ENCODE measurements around the gene GLIPR2.

Gene GLIPR2

GRCh38 chr9:36161187-36161586 is 24.7 kb downstream of the GLIPR2 start:
- no peak overlapping the region for H3K27ac ChIP-seq
- no peak for TF ChIP-seq ZFX (IDR thresholded peaks at IDR 0.05)
- no peak for TF ChIP-seq CTCF (conservative IDR thresholded peaks at IDR 0.05)

- TF ChIP-seq ZFX (IDR thresholded peaks at IDR 0.05) (no peak), CTCF (conservative IDR thresholded peaks at IDR 0.05) (no peak)
- H3K27ac ChIP-seq: no peak overlapping the region
These were observed 25.7 kb downstream of the GLIPR2 start for GRCh38 chr9:36162211-36162738.

- TF ChIP-seq CTCF (conservative IDR thresholded peaks at IDR 0.05) (no peak), ZFX (IDR thresholded peaks at IDR 0.05) (no peak)
- H3K27ac ChIP-seq: no peak overlapping the region
These were observed 26.7 kb downstream of the GLIPR2 start for GRCh38 chr9:36163049-36163785.

GRCh38 chr9:36163786-36164170 is 27.2 kb downstream of the GLIPR2 start:
- H3K27ac ChIP-seq: no peak overlapping the region
- no peak for TF ChIP-seq CTCF (conservative IDR thresholded peaks at IDR 0.05)
- TF ChIP-seq ZFX (IDR thresholded peaks at IDR 0.05): no peak

GRCh38 chr9:36164372-36164771 is 27.8 kb downstream of the GLIPR2 start:
- H3K27ac ChIP-seq: no peak overlapping the region
- TF ChIP-seq ZFX (IDR thresholded peaks at IDR 0.05): no peak
- no peak for TF ChIP-seq CTCF (conservative IDR thresholded peaks at IDR 0.05)

GRCh38 chr9:36164989-36165388 is 28.5 kb downstream of the GLIPR2 start:
- no peak for TF ChIP-seq CTCF (conservative IDR thresholded peaks at IDR 0.05)
- TF ChIP-seq ZFX (IDR thresholded peaks at IDR 0.05): no peak
- no peak overlapping the region for H3K27ac ChIP-seq

- no peak overlapping the region for H3K27ac ChIP-seq
- TF ChIP-seq ZFX (IDR thresholded peaks at IDR 0.05): no peak
- no peak for TF ChIP-seq CTCF (conservative IDR thresholded peaks at IDR 0.05)
These were observed 29.3 kb downstream of the GLIPR2 start for GRCh38 chr9:36165826-36166167.
